SK-N-SH (cell line): ENCODE measurements around the gene CASP9. TPM values are rescaled to one million over a fixed set of nuclear protein-coding genes. Genes with fewer than 3 reads are reported as not detected.

ENCODE experiments used
- CTCF ChIA-PET: fragments of 300-600, 350-600 bp; formaldehyde crosslinking; extraction: SDS; loops from one replicate; lab custom pipeline; 2021; lab: Yijun Ruan, JAX
- POLR2A ChIA-PET: fragments of 350-600 bp; sonication (Branson Sonifier 250); formaldehyde crosslinking; extraction: SDS; loops from one replicate; lab custom pipeline; 2020; ENCODE audit warnings: antibody characterized with exemption, inconsistent platforms; lab: Yijun Ruan, JAX
- DNase-seq: peaks from one replicate; pipeline ENCODE4 v3.0.0; 2012
- H2AFZ ChIP-seq: fragments of 200-600 bp; sonication (generic); 2 replicates; pipeline ENCODE4 v1.8.1; 2016; ENCODE audit warnings: antibody characterized with exemption, mild to moderate bottlenecking, low read depth
- H3F3A ChIP-seq: fragments of 200-600 bp; sonication (generic); replicated peaks from 2 replicates; pipeline ENCODE3; 2016; ENCODE audit warnings: antibody characterized with exemption, mild to moderate bottlenecking; ENCODE audit not compliant: insufficient read depth
- H3K27ac ChIP-seq, 2 experiments: fragments of 200-500 bp in 1 of 2; fragments of 200-600 bp in 1 of 2; sonication (Bioruptor generic) in 1 of 2; sonication (generic), shearing (Covaris generic) in 1 of 2; 2 replicates each; pipeline versions ENCODE4 v1.5.1 to v1.6.1; 2014 to 2016; ENCODE audit warnings: low read depth in 2 of 2, inconsistent platforms in 1 of 2, low read length in 1 of 2, mild to moderate bottlenecking in 1 of 2, mixed read lengths in 1 of 2
- H3K27me3 ChIP-seq: fragments of 200-600 bp; sonication (generic), shearing (Covaris generic); 2 replicates; pipeline ENCODE4 v1.6.1; 2016; ENCODE audit warnings: mixed run types; ENCODE audit not compliant: insufficient read depth
- H3K36me3 ChIP-seq, 2 experiments: fragments of 200-500 bp in 1 of 2; fragments of 200-600 bp in 1 of 2; sonication (Bioruptor generic) in 1 of 2; sonication (generic) in 1 of 2; replicated peaks in 1 of 2; 2 replicates each; pipeline versions ENCODE3 to v1.5.1; 2014 to 2016; ENCODE audit warnings: low read length in 1 of 2, mild to moderate bottlenecking in 1 of 2; ENCODE audit not compliant: insufficient read depth in 2 of 2, control insufficient read depth in 1 of 2
- H3K4me1 ChIP-seq, 2 experiments: fragments of 200-500 bp in 1 of 2; fragments of 200-600 bp in 1 of 2; sonication (Bioruptor generic) in 1 of 2; sonication (generic), shearing (Covaris generic) in 1 of 2; 2 replicates each; pipeline versions ENCODE4 v1.5.1 to v1.6.1; 2014 to 2016; ENCODE audit warnings: low read depth in 1 of 2, low read length in 1 of 2, mixed run types in 1 of 2; ENCODE audit not compliant: insufficient read depth in 2 of 2, control insufficient read depth in 1 of 2
- H3K4me2 ChIP-seq: fragments of 200-600 bp; sonication (generic), shearing (Covaris generic); 2 replicates; pipeline ENCODE4 v1.6.1; 2017; ENCODE audit warnings: mixed run types
- H3K4me3 ChIP-seq, 2 experiments: fragments of 200-500 bp in 1 of 2; fragments of 200-600 bp in 1 of 2; sonication (Bioruptor generic) in 1 of 2; sonication (generic), shearing (Covaris generic) in 1 of 2; 2 replicates each; pipeline versions ENCODE4 v1.5.1 to v1.8.1; 2014 to 2016; ENCODE audit warnings: low read depth in 2 of 2, inconsistent platforms in 1 of 2, low read length in 1 of 2, mild to moderate bottlenecking in 1 of 2, mixed read lengths in 1 of 2, moderate library complexity in 1 of 2
- H3K79me2 ChIP-seq: fragments of 200-600 bp; sonication (generic); 2 replicates; pipeline ENCODE4 v1.8.1; 2017; ENCODE audit warnings: mild to moderate bottlenecking; ENCODE audit not compliant: insufficient read depth
- H3K9ac ChIP-seq: fragments of 200-600 bp; sonication (generic); 2 replicates; pipeline ENCODE4 v1.6.1; 2017; ENCODE audit warnings: mixed run types
- H3K9me2 ChIP-seq: fragments of 200-600 bp; sonication (generic); 2 replicates; pipeline ENCODE4 v1.6.1; 2017; ENCODE audit warnings: mixed run types
- H3K9me3 ChIP-seq: fragments of 200-600 bp; sonication (generic); 2 replicates; pipeline ENCODE4 v1.6.1; 2017; ENCODE audit warnings: mixed run types, mild to moderate bottlenecking, moderate library complexity
- H4K20me1 ChIP-seq: fragments of 200-600 bp; sonication (generic); 2 replicates; pipeline ENCODE4 v1.6.1; 2017; ENCODE audit warnings: mild to moderate bottlenecking, mixed run types; ENCODE audit not compliant: insufficient read depth
- CHD2 ChIP-seq: fragments of 150-350 bp; IDR thresholded peaks from 2 replicates; pipeline ENCODE4 v1.6.1; 2018; ENCODE audit warnings: low read length; ENCODE audit not compliant: partially characterized antibody
- FOXM1 ChIP-seq: IDR thresholded peaks from 2 replicates; pipeline ENCODE4 v1.4.0; 2012; ENCODE audit warnings: low read depth, mild to moderate bottlenecking
- GABPA ChIP-seq: IDR thresholded peaks from 2 replicates; pipeline ENCODE4 v1.4.0; 2012; ENCODE audit warnings: low read depth, mild to moderate bottlenecking
- MXI1 ChIP-seq: IDR thresholded peaks from 2 replicates; pipeline ENCODE4 v1.6.1; 2012; ENCODE audit warnings: mild to moderate bottlenecking, low read depth, low read length, improper control_type of control experiment
- RAD21 ChIP-seq: IDR thresholded peaks from 2 replicates; pipeline ENCODE4 v1.6.1; 2012; ENCODE audit warnings: mild to moderate bottlenecking, low read length
- SIN3A ChIP-seq: IDR thresholded peaks from 2 replicates; pipeline ENCODE4 v1.6.1; 2012; ENCODE audit warnings: low read depth, mild to moderate bottlenecking, low read length, moderate library complexity, borderline replicate concordance
- TAF1 ChIP-seq: IDR thresholded peaks from 2 replicates; pipeline ENCODE4 v1.6.1; 2012; ENCODE audit warnings: low read depth, mild to moderate bottlenecking, low read length, moderate library complexity, borderline replicate concordance
- YY1 ChIP-seq: IDR thresholded peaks from 2 replicates; pipeline ENCODE4 v1.4.0; 2012; ENCODE audit warnings: low read depth, mild to moderate bottlenecking
- WGBS: methylation state at CpG from one replicate; pipeline ENCODE4 v1.1.6; 2017; ENCODE audit warnings: low lambda C conversion rate; 5-methylcytosine and 5-hydroxymethylcytosine counted together
- polyA plus RNA-seq, 3 experiments: library from polyadenylated mRNA; depleted of rRNA; stranded (reverse); fragments of >200 nt; gene quantifications; 2 replicates each; pipeline ENCODE4 v1.2.3, GENCODE V29; 2012
- TF ChIP-seq, protein P1 (sequence below): fragments of 200-600 bp; sonication (generic); IDR thresholded peaks from 2 replicates; pipeline ENCODE4 v1.6.1; 2017; ENCODE audit warnings: antibody characterized with exemption, mild to moderate bottlenecking, moderate library complexity
- TF ChIP-seq, protein P2 (sequence below): IDR thresholded peaks from 2 replicates; pipeline ENCODE4 v1.4.0; 2012; ENCODE audit warnings: low read depth, borderline replicate concordance

The CASP9 gene
- polyA plus RNA-seq, 1 of the 3 experiments (the other 2 are of a cell fraction) = 16.9 TPM

DNA sequence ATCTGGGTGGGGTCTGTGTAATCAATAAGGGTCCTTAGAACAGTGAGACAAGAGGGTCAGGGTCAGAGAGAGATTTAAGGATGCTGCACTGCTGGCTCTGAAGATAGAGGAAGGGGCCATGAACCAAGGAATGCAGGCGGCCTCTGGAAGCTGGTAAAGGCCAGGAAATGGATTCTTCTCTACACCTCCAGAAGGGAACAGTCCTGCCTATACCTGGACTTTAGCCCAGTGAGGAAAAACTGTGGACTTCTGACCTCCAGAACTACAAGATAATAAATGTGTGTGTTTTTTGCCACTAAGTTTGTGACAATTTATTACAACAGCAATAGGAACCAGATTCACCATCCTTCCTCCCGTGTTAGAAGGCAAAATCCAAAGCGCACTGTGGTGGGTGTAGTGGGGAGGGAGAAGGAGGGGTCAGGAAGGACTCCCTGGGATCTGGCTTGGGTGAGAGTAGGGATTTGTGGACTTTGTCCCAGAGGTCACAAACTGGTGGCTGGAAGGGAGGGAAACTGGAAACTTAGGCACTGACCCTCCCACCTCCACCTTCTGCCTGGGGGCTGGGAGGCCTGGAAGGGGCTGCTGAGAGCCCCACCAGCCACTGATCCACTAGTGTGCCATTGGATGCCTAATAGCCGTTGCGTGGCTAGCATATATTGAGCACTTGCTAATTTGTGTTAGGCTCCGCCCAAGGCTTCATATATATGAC lies 72.8 kb downstream of the CASP9 start:
- Histone ChIP-seq H3K9me2 (no peaks in the 10 kb centered on the region), H3K36me3 (no peaks in the 10 kb centered on the region), H3K4me1 (no peaks in the 10 kb centered on the region), H3F3A (peaks cover 3% of the 10 kb centered on the region), H3K4me2 (no peak overlapping the region), H3K27me3 (no peaks in the 10 kb centered on the region), H3K27ac (no peak overlapping the region), H3K9ac (no peak overlapping the region), H3K9me3 (no peaks in the 10 kb centered on the region), H3K79me2 (no peaks in the 10 kb centered on the region), H2AFZ (no peak overlapping the region), H3K4me3 (no peak overlapping the region), H4K20me1 (no peaks in the 10 kb centered on the region)
- ChIA-PET CTCF (interaction anchor here (3.1 kb wide), 1 partner anchor 20 kb away, joined by 12 read pairs; no protein-coding TSS in a partner anchor), POLR2A (no interaction called here)
- TF ChIP-seq CHD2 = no peak
- TF ChIP-seq, protein P1, sequence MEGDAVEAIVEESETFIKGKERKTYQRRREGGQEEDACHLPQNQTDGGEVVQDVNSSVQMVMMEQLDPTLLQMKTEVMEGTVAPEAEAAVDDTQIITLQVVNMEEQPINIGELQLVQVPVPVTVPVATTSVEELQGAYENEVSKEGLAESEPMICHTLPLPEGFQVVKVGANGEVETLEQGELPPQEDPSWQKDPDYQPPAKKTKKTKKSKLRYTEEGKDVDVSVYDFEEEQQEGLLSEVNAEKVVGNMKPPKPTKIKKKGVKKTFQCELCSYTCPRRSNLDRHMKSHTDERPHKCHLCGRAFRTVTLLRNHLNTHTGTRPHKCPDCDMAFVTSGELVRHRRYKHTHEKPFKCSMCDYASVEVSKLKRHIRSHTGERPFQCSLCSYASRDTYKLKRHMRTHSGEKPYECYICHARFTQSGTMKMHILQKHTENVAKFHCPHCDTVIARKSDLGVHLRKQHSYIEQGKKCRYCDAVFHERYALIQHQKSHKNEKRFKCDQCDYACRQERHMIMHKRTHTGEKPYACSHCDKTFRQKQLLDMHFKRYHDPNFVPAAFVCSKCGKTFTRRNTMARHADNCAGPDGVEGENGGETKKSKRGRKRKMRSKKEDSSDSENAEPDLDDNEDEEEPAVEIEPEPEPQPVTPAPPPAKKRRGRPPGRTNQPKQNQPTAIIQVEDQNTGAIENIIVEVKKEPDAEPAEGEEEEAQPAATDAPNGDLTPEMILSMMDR = no peak
- no peak for TF ChIP-seq YY1
- TF ChIP-seq FOXM1 = no peak
- no peak for TF ChIP-seq MXI1
- TF ChIP-seq SIN3A = no peak
- TF ChIP-seq RAD21 = no peak
- no peak for DNase-seq
- WGBS = 81% methylated on average over 6 of the region's 6 CpGs

DNA sequence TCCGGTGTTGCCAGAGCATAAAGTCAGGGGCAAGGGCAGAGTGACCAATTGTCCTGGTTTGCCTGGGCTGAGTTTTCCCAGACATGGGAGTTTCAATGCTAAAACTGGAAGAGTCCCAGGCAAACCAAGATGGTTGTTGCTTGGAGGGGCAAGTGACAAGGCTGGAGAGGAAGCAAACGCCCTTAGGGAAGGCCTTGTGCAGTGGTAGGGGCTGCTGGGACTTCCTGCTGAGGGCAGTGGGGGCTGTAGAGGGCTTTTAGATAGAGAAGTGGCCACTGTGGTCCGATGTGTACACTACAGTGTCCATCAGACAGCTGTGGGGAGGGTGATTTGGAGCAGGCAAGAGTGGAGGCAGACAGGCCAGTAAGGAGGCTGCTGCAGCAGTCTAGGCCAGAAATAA lies 74.4 kb downstream of the CASP9 start:
- peaks cover 3% of the 10 kb centered on the region for H3F3A ChIP-seq
- H3K36me3 ChIP-seq = no peaks in the 10 kb centered on the region
- DNase-seq = no peak
- ChIA-PET CTCF (interaction anchor here (1.2 to 3.1 kb wide), 3 partner anchors 9 to 126 kb away, joined by 3 to 12 read pairs (median 6); no protein-coding TSS in a partner anchor), POLR2A (no interaction called here)
- no peak overlapping the region for H3K4me3 ChIP-seq
- WGBS = 51% methylated on average over 3 of the region's 3 CpGs
- H3K27me3 ChIP-seq = no peaks in the 10 kb centered on the region
- no peaks in the 10 kb centered on the region for H4K20me1 ChIP-seq
- no peaks in the 10 kb centered on the region for H3K79me2 ChIP-seq
- no peaks in the 10 kb centered on the region for H3K9me3 ChIP-seq
- H3K9me2 ChIP-seq = no peaks in the 10 kb centered on the region
- H3K4me1 ChIP-seq = peaks cover 0 to 1% of the 10 kb centered on the region in 2 experiments; a peak in 1 of 4 replicates
- H3K9ac ChIP-seq = no peak overlapping the region
- H2AFZ ChIP-seq = no peak overlapping the region
- H3K27ac ChIP-seq = no peak overlapping the region
- H3K4me2 ChIP-seq = no peak overlapping the region
- TF ChIP-seq TAF1 (no peak), GABPA (no peak)
- TF ChIP-seq, protein P2, sequence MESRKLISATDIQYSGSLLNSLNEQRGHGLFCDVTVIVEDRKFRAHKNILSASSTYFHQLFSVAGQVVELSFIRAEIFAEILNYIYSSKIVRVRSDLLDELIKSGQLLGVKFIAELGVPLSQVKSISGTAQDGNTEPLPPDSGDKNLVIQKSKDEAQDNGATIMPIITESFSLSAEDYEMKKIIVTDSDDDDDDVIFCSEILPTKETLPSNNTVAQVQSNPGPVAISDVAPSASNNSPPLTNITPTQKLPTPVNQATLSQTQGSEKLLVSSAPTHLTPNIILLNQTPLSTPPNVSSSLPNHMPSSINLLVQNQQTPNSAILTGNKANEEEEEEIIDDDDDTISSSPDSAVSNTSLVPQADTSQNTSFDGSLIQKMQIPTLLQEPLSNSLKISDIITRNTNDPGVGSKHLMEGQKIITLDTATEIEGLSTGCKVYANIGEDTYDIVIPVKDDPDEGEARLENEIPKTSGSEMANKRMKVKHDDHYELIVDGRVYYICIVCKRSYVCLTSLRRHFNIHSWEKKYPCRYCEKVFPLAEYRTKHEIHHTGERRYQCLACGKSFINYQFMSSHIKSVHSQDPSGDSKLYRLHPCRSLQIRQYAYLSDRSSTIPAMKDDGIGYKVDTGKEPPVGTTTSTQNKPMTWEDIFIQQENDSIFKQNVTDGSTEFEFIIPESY = no peak
